Uterus (tissue), 2 donors: Measurements from ENCODE around the gene ZNF627.

ENCODE experiments used
- CTCF ChIP-seq, 4 experiments: fragments of 200-600 bp in 2 of 4; fragments of 450-650 bp in 2 of 4; sonication (generic) in 2 of 4; IDR thresholded peaks; one replicate each; pipeline ENCODE4 v1.5.1; 2016 to 2019; ENCODE audit warnings: antibody characterized with exemption in 4 of 4, mild to moderate bottlenecking in 2 of 4, moderate library complexity in 1 of 4
- POLR2A ChIP-seq, 2 donors: fragments of 450-650 bp; IDR thresholded peaks; one replicate each; pipeline ENCODE4 v1.6.1; 2016; ENCODE audit warnings: antibody characterized with exemption in 2 of 2, mild to moderate bottlenecking in 1 of 2, moderate library complexity in 1 of 2

DNA sequence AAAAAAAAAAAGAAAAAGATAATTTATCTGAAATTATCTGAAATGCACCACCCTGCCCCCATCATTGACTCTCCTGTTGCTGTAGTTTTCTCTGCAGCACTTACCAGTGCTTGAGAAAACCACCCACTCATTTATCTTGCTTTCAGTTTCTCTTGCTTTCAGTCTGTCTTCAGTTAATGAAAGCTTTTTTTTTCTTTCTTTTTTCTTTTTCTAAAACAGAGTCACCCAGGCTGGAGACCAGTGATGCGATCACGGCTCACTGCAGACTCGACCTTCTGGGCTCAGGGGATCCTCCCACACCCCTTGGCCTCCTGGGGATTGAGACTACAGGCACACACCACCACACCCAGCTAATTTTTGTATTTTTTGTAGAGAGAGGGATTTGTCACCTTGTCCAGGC is 15.5 kb upstream of the ZNF627 start:
- no peak for TF ChIP-seq CTCF (IDR thresholded peaks at IDR 0.05)
- no peak for TF ChIP-seq POLR2A (IDR thresholded peaks at IDR 0.05)
